Suppressor macrophage treated with lipopolysaccharide for 1 hour (primary cell): Measurements from ENCODE around the gene ATF5.

Source experiments
- DNase-seq, 3 donors: peaks; one replicate each; pipeline ENCODE4 v3.0.0-alpha.2; 2020 to 2022

ATF5 gene

DNA sequence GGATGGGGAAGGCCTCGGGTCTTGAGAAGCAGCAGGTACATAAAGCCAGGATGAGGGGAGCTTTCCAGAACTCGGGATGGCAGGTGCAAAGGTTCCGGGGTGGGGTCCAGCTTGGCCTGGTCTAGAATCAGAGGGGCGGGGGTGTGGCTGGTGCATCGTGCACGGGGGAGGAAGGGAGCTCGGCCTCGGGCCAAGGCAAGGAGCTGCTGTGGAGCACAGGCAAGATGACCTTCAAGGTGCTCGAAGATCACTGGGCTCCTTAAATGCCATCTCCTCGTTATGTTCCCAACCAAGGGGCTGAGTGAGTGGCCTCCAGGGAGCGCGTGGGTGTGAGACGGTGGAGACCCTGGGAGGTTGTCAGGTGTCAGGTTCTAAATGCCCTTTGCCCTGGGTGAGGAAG lies 48.1 kb downstream of the ATF5 start:
- no peak for DNase-seq

DNA sequence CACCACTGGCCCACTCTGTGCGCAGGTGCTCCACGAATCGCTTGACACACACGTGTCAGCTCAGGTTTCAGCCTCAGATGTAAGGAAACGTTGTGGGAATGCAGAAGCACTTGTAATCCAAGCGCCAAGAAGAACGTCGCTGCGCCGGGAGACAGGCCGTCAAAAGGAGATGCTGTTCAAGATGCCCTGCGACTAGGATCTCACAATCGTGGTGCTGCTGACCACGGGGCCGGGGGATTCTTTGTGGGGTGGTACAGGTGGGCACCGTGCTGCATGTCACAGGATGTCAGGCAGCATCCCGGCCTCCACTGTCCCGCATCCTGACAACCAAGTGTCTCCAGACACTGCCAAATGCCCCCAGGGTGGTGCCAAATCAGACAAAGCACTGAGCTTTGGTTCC lies 48.9 kb downstream of the ATF5 start:
- no peak for DNase-seq

DNA sequence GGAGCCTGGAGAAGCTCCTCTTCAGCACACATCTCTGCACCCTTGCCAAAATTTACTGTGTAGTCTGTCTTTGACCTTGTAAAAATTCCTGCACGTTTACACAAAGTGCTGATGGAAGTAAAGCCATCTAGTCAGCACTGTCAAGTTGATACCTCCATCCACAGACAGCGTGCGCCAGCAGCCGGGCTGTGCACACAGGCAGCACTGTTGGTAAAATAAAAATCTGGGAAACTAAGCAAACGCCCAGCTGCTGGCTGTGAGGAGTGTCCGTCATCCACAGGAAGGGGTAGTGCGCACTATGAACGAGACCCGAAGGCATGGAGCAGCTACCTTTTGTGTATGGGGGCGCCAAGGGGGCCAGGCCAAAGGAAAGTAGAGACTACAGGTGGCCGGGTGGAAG lies 49.3 kb downstream of the ATF5 start:
- no peak for DNase-seq

- no peak for DNase-seq
Observed at GRCh38 chr19:49981603-49982593, 52.9 kb downstream of the ATF5 start.
